ENCODE results near the gene AJAP1.

GRCh38 chr1:4637616-4638344 lies 16.6 kb upstream of the AJAP1 start:
- TF ChIP-seq, protein P1, sequence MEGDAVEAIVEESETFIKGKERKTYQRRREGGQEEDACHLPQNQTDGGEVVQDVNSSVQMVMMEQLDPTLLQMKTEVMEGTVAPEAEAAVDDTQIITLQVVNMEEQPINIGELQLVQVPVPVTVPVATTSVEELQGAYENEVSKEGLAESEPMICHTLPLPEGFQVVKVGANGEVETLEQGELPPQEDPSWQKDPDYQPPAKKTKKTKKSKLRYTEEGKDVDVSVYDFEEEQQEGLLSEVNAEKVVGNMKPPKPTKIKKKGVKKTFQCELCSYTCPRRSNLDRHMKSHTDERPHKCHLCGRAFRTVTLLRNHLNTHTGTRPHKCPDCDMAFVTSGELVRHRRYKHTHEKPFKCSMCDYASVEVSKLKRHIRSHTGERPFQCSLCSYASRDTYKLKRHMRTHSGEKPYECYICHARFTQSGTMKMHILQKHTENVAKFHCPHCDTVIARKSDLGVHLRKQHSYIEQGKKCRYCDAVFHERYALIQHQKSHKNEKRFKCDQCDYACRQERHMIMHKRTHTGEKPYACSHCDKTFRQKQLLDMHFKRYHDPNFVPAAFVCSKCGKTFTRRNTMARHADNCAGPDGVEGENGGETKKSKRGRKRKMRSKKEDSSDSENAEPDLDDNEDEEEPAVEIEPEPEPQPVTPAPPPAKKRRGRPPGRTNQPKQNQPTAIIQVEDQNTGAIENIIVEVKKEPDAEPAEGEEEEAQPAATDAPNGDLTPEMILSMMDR (IDR thresholded peaks at IDR 0.05) = no peak
- TF ChIP-seq REST (IDR thresholded peaks at IDR 0.05; ENCODE audit: insufficient read depth in 1 of 2, low read depth in 2 of 2, low read length in 1 of 2) = no peak

Data from Panc1 (cell line).